Measurements from ENCODE around the gene HRAS. TPM values are rescaled to one million over a fixed set of nuclear protein-coding genes. Genes with fewer than 3 reads are reported as not detected.

The HRAS gene
- total and polyA plus RNA-seq, 2 of the 8 experiments (the other 6 are each of a cell fraction or from before 2014, with no cell fraction given), result 44.3 to 54.7 TPM

GRCh38 chr11:551131-551530 is 15.8 kb upstream of the HRAS start:
- Histone ChIP-seq H4K20me1 (replicated peaks in 1 of 2; ENCODE audit: control insufficient read depth in 1 of 2, insufficient read depth in 2 of 2, low read length in 2 of 2) (no peaks in the 10 kb centered on the region), H3K36me3 (ENCODE audit: control insufficient read depth in 2 of 4, insufficient read depth in 4 of 4, low read length in 3 of 4) (no peaks in the 10 kb centered on the region), H3K4me2 (ENCODE audit: insufficient read depth in 1 of 2, low read depth in 2 of 2, low read length in 2 of 2) (no peak overlapping the region), H2BK20ac (ENCODE audit: low read length) (no peak overlapping the region), H3K79me2 (ENCODE audit: control insufficient read depth in 1 of 2, insufficient read depth in 2 of 2, low read length in 2 of 2) (no peaks in the 10 kb centered on the region), H2BK15ac (ENCODE audit: low read length) (no peak overlapping the region), H2BK5ac (ENCODE audit: low read depth, low read length) (no peak overlapping the region), H2AFZ (ENCODE audit: low read length) (no peak overlapping the region), H3K4ac (replicated peaks; ENCODE audit: insufficient read length, low read depth, low read length) (no peak overlapping the region), H2BK12ac (ENCODE audit: low read depth, low read length) (no peak overlapping the region), H3K18ac (ENCODE audit: extremely low read depth, low read length) (no peak overlapping the region), H3K23me2 (ENCODE audit: low read depth, low read length) (peaks cover 4% of the 10 kb centered on the region; the same call in 1 of the 2 replicates), H4K5ac (ENCODE audit: insufficient read length, low read depth, low read length) (no peak overlapping the region), H3K14ac (ENCODE audit: insufficient read length) (no peak overlapping the region), H3K4me1 (replicated peaks in 1 of 4; ENCODE audit: control insufficient read depth in 3 of 4, insufficient read depth in 4 of 4, low read length in 3 of 4) (peaks cover 0 to 13% (median under 1%) of the 10 kb centered on the region in 4 experiments; a peak in 3 of 7 replicates), H3K9ac (replicated peaks in 1 of 4; ENCODE audit: extremely low read depth in 1 of 4, low read depth in 3 of 4, low read length in 3 of 4) (no peak overlapping the region), H3K27me3 (replicated peaks in 1 of 4; ENCODE audit: control insufficient read depth in 3 of 4, extremely low read depth in 1 of 4, insufficient read depth in 3 of 4, low read length in 3 of 4) (peaks cover 5 to 7% (median 7%) of the 10 kb centered on the region in 4 experiments; a peak in 6 of 7 replicates), H4K91ac (replicated peaks; ENCODE audit: insufficient read length, low read length) (no peak overlapping the region), H3K79me1 (ENCODE audit: low read depth, low read length) (no peaks in the 10 kb centered on the region), H3K27ac (ENCODE audit: low read depth, low read length) (no peak overlapping the region), H2AK5ac (ENCODE audit: low read depth, low read length) (no peak overlapping the region), H2BK120ac (replicated peaks; ENCODE audit: low read depth, low read length) (no peak overlapping the region), H3K23ac (ENCODE audit: insufficient read length) (no peak overlapping the region), H3K4me3 (ENCODE audit: extremely low read depth in 1 of 4, insufficient read depth in 2 of 4, low read depth in 3 of 4, low read length in 4 of 4) (no peak overlapping the region), H3K9me3 (ENCODE audit: insufficient read depth in 2 of 2, low read depth in 1 of 2, low read length in 1 of 2) (no peaks in the 10 kb centered on the region), H4K8ac (ENCODE audit: extremely low read depth, insufficient read depth, low read length) (no peak overlapping the region), H3K56ac (replicated peaks; ENCODE audit: insufficient read length, low read depth, low read length) (no peak overlapping the region)
- TF ChIP-seq FOSL1 (IDR thresholded peaks at IDR 0.05; ENCODE audit: insufficient read depth, low read depth, low read length) (no peak), YY1 (IDR thresholded peaks at IDR 0.05; ENCODE audit: low read depth, low read length) (no peak), HDAC6 (IDR thresholded peaks at IDR 0.05; ENCODE audit: low read depth, low read length) (no peak), CBX5 (IDR thresholded peaks at IDR 0.05; ENCODE audit: low read depth, low read length) (no peak), GTF2F1 (IDR thresholded peaks at IDR 0.05; ENCODE audit: borderline replicate concordance, low read depth, low read length) (no peak), SUZ12 (IDR thresholded peaks at IDR 0.05; ENCODE audit: low read length) (no peak), NANOG (IDR thresholded peaks at IDR 0.05; ENCODE audit: insufficient read depth, low read depth, low read length, poor library complexity, severe bottlenecking) (no peak), TAF1 (IDR thresholded peaks at IDR 0.05; ENCODE audit: low read depth, low read length) (no peak)
- DNase-seq (ENCODE audit: low read depth in 1 of 2, low spot score in 2 of 2) (no peak), FAIRE-seq (no peak)
- ChIA-PET POLR2A (ENCODE audit: partially characterized antibody) (no interaction called here), CTCF (ENCODE audit: partially characterized antibody) (interaction anchor here (0.9 to 1.6 kb wide), 6 partner anchors 10 to 177 kb away, joined by 3 to 4 read pairs (median 3); no protein-coding TSS in a partner anchor)
- 86% methylated on average over 11 of the region's 16 CpGs; no CpG with 5 or more reads in 1 of the 2 experiments for WGBS, 2 experiments (ENCODE audit: extremely low coverage in 1 of 2, insufficient coverage in 1 of 2, insufficient read length in 1 of 2, insufficient replicate concordance in 2 of 2, low coverage in 1 of 2, low lambda C conversion rate in 2 of 2, missing lambda C conversion rate in 1 of 2)

All from H1 (cell line).